Left colon (tissue), 2 donors: ENCODE data around the gene DNAJC25. TPM values are rescaled to one million over a fixed set of nuclear protein-coding genes. Genes with fewer than 3 reads are reported as not detected.
"Not testable (repeated sequence)": the region's sequence is repeated elsewhere in the genome, so short reads cannot be mapped to it uniquely, and the experiment has no call there.

Source experiments
- ATAC-seq: fragments of 200-7000 bp; cut with Tn5 transposase; one replicate; pipeline ENCODE4 v1.9.1; 2020; ENCODE audit warnings: mild to moderate bottlenecking, moderate library complexity
- DNase-seq, 2 donors: peaks; one replicate each; pipeline ENCODE4 v3.0.0-alpha.2; 2020
- intact Hi-C, 2 donors: fragments of 100-400 bp; cut with DNase I in 1 of 2; cut with micrococcal nuclease in 1 of 2; formaldehyde crosslinking; loops; one replicate each; pipeline versions ENCODE4 v1.11.2 to v1.14.0; 2022; cut with DNase I, micrococcal nuclease
- long read RNA-seq: library from polyadenylated mRNA; unstranded; transcript quantifications from one replicate; pipeline ENCODE4 v2.0.0, GENCODE V29; 2021
- total RNA-seq, 2 donors: library from RNA; stranded (reverse); fragmentation: NEBNext Ultra II Directional; extraction: Animal tissue kit (Norgen Biotek cat#: 25700); gene quantifications; one replicate each; pipeline ENCODE4 v1.2.1, GENCODE V29; 2021
- donor health status: DM: no; HTN: no; CAD: no.
- donor health status: DM: yes; HTN: yes; CAD: no.

Gene DNAJC25
- total RNA-seq = 1 to 10 TPM; 6.9 to 8.7 TPM
- long read RNA-seq, transcript DNAJC25-201 (4 exons, 2,268 nt) = major isoform, 13 of 21 reads
- long read RNA-seq, partial matches to known transcripts = 2 of 21 reads
- long read RNA-seq, other reads (novel, unspliced or antisense) = 2 of 21 reads

DNA sequence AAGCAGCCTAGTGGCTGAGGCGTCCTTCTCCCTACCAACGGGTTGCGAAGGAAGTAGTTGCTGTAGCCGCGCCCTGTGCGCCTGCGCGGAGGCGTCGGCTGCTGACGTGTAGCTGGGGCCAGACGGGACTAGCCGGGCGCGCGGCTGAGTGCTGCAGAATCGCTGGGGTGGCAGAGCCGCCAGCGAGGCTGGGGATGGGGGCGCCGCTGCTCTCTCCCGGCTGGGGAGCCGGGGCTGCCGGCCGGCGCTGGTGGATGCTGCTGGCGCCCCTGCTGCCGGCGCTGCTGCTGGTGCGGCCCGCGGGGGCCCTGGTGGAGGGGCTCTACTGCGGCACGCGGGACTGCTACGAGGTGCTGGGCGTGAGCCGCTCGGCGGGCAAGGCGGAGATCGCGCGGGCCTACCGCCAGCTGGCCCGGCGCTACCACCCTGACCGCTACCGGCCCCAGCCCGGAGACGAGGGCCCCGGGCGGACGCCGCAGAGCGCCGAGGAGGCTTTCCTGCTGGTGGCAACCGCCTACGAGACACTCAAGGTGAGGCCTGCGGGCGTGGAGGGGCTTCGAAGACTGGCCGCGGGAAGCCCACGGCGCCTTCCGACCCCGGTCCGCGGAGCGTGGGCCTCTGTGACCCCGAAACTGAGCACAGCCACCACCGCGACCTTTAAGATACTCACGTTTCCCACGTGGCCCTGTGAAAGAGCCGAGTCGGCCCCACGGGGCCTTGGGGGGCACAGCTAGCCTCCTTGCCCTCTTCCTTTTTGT is at the start of gene DNAJC25:
Gene DNAJC25, plus strand, starts transcription at position 121 of the 758 bp plus-strand sequence. Its CDS starts 74 bp downstream, at position 195.
- DNase-seq (peak; percentile 95 to 98), ATAC-seq (peak; percentile 93)
- intact Hi-C loops = no loop called here

DNA sequence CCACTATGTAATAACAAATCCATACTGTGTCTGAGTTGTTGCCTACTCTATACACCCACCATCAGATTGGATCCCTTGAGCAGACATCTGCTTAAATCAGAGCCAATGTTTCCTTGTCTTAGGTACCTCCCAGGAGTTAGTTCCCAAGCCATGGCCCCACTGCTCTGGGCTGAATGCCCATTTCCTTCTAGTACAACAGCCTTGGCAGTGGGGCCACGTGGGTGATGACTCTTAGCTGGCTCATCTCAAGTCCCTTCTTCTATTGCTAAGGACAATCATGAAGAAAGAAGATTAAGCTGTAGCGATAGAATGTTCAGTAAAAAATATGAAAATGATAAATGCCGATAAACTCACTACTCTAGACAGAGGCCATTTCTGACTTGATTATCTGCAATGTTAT is 48.2 kb upstream of the DNAJC25 start:
- ATAC-seq (no peak), DNase-seq (no peak)
- intact Hi-C loops = no loop called here

GRCh38 chr9:111586378-111586777 is 44.8 kb upstream of the DNAJC25 start:
- no peak for DNase-seq
- intact Hi-C loops = no loop called here
- no peak for ATAC-seq

- intact Hi-C loops = no loop called here
- ATAC-seq = no peak
- no peak for DNase-seq
Measured at GRCh38 chr9:111588846-111589245, 42.3 kb upstream of the DNAJC25 start.

GRCh38 chr9:111597852-111598732 is 33.0 kb upstream of the DNAJC25 start:
- DNase-seq (peak; percentile 55 to 80), ATAC-seq (peak; percentile 38)
- intact Hi-C loops = no loop called here

GRCh38 chr9:111598733-111599091 is 32.4 kb upstream of the DNAJC25 start:
- peak; percentile 44 to 60 for DNase-seq
- intact Hi-C loops = no loop called here
- peak; percentile 47 for ATAC-seq

DNA sequence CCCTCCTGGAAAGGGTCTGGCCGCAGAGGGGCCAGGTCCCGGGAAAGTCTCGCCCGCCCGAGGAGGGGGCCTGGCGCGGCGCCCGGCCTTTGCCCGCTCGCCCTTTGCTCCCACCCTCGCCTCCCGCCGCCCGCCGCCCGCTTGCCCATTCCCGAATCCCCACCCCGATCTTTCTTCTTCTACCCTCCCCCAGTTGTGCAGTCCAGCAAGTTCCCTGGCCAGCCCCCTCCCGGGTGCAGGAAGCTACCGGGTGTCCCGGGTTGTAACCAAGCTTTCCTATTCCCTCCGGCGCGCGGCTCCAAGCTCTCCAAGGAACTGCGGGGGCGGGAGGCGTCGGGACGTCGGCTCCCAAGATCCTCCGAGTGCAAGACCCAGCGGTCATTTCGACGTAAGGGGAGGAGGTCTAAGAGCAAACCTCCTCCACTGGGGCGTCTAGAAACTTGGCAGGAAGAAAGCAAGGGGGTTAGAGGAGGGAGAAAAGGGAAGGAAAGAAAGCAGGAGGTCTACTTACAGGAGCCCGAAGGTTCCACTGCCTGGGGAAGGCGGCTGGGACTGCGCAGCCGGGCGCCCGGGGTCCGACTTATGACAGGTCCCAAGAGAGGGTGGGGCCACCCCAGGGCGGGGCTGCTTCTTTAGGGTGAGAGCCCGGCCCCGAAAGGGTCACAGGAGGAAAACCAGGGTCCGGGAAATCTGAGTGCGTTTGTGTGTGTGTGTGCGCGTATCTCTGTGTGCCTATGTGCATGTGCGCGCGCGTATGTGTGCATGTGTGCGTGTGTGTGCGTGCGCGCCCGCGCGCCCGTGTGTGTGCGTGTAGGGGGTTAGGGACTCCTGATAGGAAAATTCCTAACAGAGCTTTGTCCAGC is 31.8 kb upstream of the DNAJC25 start, which contains the start of gene PTGR1:
Gene PTGR1, minus strand, starts transcription at position 556 of the 863 bp plus-strand sequence. CDS start 2,225 bp downstream, outside the sequence.
- intact Hi-C loops = no loop called here
- ATAC-seq = peak; percentile 78
- peak; percentile 84 for DNase-seq

- ATAC-seq = peak; percentile 2
- intact Hi-C loops = no loop called here
Measured at GRCh38 chr9:111599955-111600343, 31.2 kb upstream of the DNAJC25 start.

DNA sequence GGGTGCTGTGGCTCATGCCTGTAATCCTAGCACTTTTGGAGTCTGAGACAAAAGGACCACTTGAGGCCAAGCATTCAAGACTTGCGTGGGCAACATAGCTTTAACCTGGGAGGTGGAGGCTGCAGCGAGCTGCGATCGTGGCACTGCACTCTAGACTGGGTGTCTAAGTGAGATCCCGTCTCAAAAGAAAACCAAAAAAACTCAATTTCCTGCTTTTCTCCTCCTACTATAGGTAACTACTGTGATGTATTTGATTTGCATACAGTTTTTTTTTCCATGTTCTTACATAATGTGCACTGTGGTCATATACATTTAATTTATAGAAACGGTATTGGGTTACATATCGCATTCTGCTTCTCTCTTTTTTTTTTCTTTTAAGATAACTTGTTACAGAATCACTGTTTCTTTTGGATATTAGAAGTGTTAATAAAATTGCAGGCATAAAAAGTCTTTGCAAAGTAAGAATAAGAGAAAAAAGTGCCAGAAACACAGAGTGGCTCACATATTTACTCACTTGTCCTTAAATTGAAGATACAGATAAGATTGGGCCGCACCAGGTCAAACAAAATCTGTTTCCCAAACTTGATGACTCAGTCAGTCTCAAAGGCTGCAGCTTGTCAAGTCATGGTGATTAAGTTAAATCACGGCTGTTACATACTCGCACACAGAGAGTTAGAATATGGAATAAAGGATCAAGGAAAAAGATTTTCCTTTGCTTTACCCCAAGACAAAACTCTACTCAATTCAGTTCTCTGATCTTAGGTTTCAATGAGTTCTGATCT is 29.7 kb upstream of the DNAJC25 start:
- ATAC-seq = no peak

More at GRCh38 chr9:111599955-111600343, 31.2 kb upstream of the DNAJC25 start:
- DNase-seq = no peak

GRCh38 chr9:111603041-111603440 is 28.1 kb upstream of the DNAJC25 start:
- intact Hi-C loops = no loop called here
- ATAC-seq = no peak
- DNase-seq = no peak

More for the DNA sequence above, 29.7 kb upstream of the DNAJC25 start:
- intact Hi-C loops = no loop called here
- DNase-seq = no peak

DNA sequence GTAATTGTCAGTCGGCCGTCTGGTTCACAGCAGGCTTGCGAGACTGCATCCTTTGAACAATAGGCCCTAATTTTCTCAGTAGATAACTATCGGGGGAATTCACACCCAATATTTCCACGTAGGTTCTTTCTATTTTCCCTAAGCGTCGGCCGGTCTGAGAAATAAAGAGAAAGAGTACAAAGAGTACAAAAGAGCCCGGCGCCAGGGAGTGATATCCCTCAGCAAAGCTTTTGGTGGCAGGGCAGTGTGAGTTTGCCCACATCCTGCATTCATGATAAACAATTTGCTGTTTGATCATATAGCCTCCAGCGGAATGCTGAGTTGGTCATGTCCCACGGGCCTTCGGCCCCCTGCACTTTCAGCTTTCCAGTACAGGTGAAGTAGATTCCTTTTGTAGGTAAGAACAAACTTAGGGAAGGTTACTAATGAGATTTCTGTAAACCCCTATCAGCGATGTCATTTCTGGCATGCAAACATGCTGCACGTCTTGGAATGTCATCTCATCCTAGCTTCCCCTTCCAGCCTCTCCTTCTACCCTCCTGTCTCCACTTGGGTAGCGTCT is 27.0 kb upstream of the DNAJC25 start:
- ATAC-seq (no peak), DNase-seq (no peak)
- intact Hi-C loops = no loop called here

DNA sequence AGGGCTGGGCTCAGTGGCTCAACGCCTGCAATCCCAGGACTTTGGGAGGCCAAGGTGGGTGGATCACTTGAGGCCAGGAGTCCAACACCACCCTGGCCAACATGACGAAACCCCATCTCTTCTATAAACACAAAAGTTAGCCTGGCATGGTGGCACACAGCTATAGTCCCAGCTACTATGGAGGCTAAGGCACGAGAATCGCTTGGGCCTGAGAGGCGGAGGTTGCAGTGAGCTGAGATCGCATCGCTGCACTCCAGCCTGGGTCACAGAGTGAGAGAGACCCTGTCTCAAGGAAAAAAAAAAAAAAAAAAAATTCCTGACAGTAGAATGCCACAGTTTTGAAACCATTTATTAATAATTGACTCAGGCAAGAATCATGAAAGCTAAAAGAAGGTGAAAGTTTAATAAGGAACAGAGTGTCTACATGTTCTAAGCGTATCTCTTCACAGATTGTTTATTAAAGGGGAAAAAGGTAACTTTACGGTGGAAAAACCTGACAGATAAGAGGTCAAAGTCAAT is 26.0 kb upstream of the DNAJC25 start:
- peak in 1 of 2 donors; percentile 16 for DNase-seq
- intact Hi-C loops = no loop called here
- peak; percentile 77 for ATAC-seq

GRCh38 chr9:111610149-111610548 is 21.0 kb upstream of the DNAJC25 start:
- intact Hi-C loops = no loop called here
- ATAC-seq (no peak), DNase-seq (no peak)

GRCh38 chr9:111610845-111611244 is 20.3 kb upstream of the DNAJC25 start:
- DNase-seq = no peak
- intact Hi-C loops = no loop called here
- peak; percentile 44 for ATAC-seq

DNA sequence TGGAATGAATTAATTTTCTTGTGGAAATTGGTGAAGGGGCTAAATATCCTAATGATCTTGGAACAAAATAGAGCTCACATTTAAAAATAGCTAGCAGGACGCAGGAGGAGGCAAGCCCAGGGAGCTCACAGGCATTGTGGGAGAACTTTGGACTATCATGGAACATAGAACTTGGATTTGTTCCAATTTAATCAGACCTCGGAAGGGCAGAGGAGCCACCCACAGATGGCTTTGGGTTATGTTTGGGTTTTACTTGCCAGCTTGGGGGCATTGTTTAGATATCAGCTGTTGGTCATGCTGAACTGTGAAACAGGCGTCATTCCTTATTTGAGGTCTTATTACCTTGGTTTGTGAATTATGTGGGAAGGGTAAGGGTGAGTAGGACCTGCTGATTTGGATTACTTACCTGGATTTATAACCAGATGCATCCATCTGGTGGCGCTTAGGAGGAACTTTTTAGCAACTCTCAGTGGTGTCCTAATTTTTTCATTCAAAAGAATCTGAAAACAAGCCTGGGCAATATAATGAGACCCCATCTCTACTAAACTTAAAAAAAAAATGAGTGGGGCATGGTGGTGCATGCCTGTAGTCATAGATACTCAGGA is 17.6 kb upstream of the DNAJC25 start:
- peak; percentile 97 for ATAC-seq
- intact Hi-C loops = no loop called here
- DNase-seq = peak in 1 of 2 donors; percentile 21

DNA sequence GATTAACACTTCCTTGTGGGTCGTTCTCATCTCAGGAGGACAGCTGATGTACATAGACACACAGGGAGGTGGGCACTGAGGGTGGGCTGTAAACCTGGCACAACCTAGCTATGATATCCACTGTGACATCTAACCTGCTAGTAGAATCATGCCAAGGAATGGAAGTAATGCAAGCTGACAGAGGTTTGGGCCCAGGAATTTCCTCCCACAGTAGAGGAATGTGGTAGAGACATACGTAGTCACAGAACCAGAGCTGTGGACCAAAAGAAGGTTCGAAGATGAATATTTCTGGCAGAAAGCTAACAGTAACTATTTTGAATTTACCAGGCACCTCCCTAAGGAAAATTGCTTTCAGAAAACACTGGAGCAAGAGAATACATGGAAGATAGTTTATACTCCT is 15.2 kb upstream of the DNAJC25 start:
- DNase-seq = no peak
- intact Hi-C loops = no loop called here
- no peak for ATAC-seq

DNA sequence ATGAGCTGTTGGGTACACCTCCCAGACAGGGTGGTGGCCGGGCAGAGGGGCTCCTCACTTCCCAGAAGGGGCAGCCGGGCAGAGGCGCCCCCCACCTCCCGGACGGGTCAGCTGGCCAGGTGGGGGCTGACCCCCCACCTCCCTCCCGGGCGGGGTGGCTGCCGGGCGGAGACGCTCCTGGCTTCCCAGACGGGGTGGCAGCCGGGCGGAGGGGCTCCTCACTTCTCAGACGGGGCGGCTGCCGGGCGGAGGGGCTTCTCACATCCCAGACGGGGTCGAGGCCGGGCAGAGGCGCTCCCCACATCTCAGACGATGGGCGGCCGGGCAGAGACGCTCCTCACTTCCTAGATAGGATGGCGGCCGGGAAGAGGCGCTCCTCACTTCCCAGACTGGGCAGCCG is 13.8 kb upstream of the DNAJC25 start:
- ATAC-seq, intact Hi-C loops, DNase-seq: not testable (repeated sequence)
